ENCODE data around the gene CACNA2D2.

- TF ChIP-seq, protein P1, sequence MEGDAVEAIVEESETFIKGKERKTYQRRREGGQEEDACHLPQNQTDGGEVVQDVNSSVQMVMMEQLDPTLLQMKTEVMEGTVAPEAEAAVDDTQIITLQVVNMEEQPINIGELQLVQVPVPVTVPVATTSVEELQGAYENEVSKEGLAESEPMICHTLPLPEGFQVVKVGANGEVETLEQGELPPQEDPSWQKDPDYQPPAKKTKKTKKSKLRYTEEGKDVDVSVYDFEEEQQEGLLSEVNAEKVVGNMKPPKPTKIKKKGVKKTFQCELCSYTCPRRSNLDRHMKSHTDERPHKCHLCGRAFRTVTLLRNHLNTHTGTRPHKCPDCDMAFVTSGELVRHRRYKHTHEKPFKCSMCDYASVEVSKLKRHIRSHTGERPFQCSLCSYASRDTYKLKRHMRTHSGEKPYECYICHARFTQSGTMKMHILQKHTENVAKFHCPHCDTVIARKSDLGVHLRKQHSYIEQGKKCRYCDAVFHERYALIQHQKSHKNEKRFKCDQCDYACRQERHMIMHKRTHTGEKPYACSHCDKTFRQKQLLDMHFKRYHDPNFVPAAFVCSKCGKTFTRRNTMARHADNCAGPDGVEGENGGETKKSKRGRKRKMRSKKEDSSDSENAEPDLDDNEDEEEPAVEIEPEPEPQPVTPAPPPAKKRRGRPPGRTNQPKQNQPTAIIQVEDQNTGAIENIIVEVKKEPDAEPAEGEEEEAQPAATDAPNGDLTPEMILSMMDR (IDR thresholded peaks at IDR 0.05; ENCODE audit: low read length), result no peak
- TF ChIP-seq EZH2 (IDR thresholded peaks at IDR 0.05; ENCODE audit: borderline replicate concordance, low read length), result no peak
Measured at GRCh38 chr3:50486219-50486888, 17.1 kb downstream of the CACNA2D2 start.

All from OCI-LY1 (cell line).